Occipital lobe (tissue), 2 donors: ENCODE data around the gene CANT1. TPM values are rescaled to one million over a fixed set of nuclear protein-coding genes. Genes with fewer than 3 reads are reported as not detected.
A peak's percentile ranks its signal among the peaks of the same experiment; 100 is the strongest.
"Not testable (repeated sequence)": the region's sequence is repeated elsewhere in the genome, so short reads cannot be mapped to it uniquely, and the experiment has no call there.

Experiments used
- DNase-seq: peaks from one replicate; lab custom pipeline; 2025; lab: John Stamatoyannopoulos, UW
- total RNA-seq: library from RNA; depleted of rRNA; stranded (reverse); fragments of >200 nt; gene quantifications from one replicate; pipeline ENCODE4 v1.2.3, GENCODE V29; 2014

Gene CANT1
- total RNA-seq, 1 donor from 2014 or later: 13.1 TPM

GRCh38 chr17:79043191-79043930 lies 33.8 kb upstream of the CANT1 start:
- DNase-seq: no peak

DNA sequence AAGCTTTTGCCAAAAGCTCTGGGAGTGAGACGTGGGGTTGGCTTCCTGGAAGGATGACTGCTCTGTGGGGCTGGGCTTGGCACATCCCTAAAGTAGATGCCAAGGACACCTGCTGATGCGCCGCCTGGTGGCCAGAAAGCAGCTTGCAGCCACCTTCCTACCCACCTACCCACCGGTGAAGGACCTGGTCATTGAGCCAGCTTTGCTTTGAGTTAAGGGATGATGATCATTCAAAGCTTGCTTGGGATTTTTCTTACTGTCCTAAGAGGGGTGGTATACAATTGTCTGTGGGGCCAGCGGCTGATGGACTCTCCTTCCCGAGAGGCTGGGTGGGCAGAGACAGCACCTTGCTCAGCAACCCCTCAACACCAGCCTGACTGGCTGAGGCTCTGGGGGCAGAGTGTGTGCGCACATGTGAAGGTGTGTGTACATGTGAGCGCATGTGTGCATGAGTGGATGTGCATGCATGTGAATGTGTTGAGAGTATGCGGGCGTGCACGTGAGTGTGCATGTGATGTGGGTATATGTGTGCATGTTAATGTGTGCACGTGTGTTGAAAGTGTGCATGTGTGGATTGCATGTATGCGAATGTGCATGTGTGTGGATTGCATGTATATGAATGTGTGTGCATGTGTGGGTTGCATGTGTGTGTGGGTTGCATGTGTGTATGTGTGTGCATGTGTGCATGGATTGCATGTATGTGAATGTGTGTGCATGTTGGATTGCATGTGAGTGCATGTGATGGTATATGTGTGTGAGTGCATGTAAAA lies 33.0 kb upstream of the CANT1 start:
- no peak for DNase-seq

- DNase-seq: no peak
Observed at GRCh38 chr17:79041723-79042420, 32.3 kb upstream of the CANT1 start.

DNA sequence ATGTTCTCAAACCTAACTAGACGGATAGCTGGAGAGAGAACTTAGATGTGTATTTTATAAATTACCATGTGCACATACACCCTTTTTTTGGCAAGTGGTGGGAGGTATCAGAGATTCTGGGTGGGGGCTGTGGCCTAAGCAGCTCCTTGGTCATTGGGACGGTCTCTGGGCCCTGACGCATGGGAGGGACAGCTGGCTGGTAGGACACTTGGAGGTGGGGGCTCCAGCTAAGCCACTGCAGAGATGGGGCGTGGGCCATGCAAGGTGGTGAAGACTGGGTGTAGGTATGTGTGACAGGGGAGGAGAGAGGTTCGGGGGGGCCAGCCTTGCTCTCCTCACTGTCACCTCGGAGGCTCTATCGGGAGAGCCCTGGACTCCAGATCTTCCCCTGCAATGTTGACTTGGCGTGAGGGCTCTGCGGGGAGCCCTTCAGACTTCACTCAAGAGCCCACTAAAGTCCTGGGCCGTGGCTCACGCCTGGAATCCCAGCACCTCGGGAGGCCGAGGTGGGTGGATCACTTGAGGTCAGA lies 31.5 kb upstream of the CANT1 start:
- DNase-seq: no peak

DNA sequence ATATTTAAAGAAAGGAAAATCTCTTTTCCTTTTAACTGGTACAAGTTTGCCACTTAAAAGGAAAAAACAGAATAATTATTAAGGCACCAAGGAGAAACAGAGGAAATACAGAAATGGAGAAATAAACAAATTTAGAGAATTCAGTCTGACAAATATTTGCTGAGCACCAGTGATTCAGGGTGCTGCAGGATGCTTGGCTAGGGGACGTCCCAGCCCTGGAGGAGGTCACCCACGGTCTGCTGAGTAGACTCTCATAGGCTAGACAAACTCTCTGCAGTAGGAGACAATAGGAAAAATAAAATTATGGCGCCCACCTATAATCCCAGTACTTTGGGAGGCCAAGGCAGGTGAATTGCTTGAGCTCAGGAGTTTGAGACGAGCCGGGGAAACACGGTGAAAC lies 30.3 kb upstream of the CANT1 start:
- no peak for DNase-seq

DNA sequence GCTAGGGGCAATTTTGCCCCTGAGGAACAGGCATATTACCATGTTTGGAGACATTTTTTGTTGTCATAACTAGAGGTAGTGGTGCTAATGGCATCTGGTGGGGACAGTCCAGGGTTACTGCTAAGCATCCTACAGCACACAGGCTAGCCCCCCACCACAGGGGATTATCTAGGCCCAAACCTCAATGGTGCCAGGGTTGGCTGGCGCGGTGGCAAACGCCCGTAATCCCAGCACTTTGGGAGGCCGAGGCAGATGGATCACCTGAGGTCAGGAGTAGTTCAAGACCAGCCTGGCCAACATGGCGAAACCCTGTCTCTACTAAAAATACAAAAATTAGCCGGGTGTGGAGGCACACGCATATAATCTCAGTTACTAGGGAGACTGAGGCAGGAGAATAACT lies 29.6 kb upstream of the CANT1 start:
- no peak for DNase-seq

- no peak for DNase-seq
Observed at GRCh38 chr17:79038545-79039135, 29.1 kb upstream of the CANT1 start.

DNA sequence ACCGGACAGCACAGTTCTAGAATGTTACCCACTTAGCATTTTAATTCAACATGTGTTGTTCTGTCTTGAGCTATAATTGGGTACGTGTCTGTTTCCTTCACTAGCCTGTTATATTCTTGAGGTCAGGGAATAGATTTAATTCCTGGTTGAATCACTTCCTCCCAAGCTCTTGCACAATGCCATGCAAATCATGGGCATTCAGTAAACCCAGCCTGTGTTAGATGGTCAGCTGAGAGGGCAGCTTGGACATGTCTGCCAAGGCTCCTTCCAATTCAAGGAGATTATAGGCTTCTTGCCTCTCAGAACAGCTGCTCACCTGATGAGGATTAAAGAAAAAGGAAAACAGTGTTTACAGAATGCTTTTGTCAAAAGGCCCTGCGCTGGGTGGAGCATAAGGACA lies 27.0 kb upstream of the CANT1 start:
- DNase-seq: no peak

- no peak for DNase-seq
Observed at GRCh38 chr17:79036181-79036580, 26.6 kb upstream of the CANT1 start.

DNA sequence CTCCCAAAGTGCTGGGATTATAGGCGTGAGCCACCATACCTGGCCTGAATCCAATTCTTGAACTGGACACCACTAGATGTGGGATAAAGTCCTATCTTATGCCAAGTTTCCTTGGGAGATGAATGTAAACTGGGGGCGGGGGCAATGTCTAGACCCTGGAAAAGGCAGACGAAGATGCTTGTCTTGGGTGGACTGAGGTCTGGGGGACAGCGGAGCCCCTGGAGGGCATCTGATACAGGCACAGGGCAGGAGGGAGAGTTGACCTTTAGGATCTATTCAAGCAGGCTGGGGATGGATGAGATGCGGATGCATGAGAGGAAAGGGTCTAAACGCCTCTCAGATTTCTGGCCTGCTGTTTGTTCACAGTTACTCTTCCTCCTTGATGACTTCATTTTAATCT lies 26.1 kb upstream of the CANT1 start:
- DNase-seq: no peak

DNA sequence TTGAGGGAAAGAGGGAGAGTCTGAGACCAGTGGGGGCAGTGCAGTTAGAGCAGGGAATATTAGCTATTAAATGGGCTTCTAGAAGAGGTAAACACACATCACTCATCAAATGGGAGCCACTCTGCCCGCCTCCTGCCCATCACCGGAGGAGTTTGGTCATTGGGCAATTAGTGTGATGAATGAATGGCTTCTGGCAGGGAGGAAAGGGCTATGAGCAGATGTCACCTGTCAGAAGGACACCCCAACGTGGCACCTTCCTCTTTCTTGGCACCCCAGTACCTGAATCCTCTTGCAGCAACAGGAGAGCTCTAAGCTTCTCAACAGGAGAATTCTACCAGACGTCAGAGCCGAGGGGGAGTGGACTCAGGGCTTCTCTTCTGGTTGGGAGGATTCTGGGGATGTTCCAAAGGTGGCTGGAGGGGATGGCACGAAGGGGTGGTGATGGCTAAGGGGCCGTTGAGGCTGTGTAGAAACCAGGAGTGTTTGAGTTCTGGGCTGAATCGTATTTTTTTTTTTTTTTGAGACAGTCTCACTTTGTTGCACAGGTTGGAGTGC lies 25.4 kb upstream of the CANT1 start:
- no peak for DNase-seq

- DNase-seq: peak; percentile 41
Observed at GRCh38 chr17:79033741-79034501, 24.4 kb upstream of the CANT1 start.

GRCh38 chr17:79033046-79033616 lies 23.6 kb upstream of the CANT1 start:
- DNase-seq: no peak

GRCh38 chr17:79031996-79032875 lies 22.7 kb upstream of the CANT1 start:
- no peak for DNase-seq

GRCh38 chr17:79030636-79031035 lies 21.1 kb upstream of the CANT1 start:
- not testable (repeated sequence) for DNase-seq

DNA sequence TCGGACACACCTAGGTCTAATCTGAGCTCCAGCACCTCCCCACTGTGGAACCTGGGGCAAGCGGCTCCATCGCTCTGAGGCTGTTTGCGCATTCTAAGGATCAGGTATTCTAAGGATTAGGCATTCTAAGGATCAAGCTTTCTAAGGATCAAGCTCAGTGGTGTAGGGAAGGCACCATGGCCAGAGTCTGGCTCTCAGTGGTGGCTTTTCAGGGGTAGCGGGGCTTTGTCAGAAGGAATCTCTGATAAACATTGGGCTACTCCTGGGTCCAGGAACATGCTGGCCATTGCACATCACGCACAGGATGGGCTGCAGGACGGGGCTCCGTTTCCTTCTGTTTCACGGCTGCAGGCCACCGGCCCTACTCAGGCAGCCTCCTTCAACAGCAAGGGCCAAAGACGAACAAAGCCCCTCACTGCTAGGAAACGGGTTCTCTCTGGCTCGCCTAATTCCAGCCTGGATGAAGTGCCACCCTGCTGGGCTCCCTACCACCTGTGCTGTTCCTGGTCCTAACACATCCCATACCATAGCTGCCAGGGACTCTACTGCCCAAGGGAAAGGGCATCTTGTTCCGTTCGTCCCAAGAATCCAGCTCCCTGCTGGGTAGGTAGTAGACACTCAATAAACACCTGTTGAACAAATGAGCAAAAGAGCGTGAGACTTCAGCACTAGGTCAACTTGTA lies 19.9 kb upstream of the CANT1 start:
- no peak for DNase-seq

DNA sequence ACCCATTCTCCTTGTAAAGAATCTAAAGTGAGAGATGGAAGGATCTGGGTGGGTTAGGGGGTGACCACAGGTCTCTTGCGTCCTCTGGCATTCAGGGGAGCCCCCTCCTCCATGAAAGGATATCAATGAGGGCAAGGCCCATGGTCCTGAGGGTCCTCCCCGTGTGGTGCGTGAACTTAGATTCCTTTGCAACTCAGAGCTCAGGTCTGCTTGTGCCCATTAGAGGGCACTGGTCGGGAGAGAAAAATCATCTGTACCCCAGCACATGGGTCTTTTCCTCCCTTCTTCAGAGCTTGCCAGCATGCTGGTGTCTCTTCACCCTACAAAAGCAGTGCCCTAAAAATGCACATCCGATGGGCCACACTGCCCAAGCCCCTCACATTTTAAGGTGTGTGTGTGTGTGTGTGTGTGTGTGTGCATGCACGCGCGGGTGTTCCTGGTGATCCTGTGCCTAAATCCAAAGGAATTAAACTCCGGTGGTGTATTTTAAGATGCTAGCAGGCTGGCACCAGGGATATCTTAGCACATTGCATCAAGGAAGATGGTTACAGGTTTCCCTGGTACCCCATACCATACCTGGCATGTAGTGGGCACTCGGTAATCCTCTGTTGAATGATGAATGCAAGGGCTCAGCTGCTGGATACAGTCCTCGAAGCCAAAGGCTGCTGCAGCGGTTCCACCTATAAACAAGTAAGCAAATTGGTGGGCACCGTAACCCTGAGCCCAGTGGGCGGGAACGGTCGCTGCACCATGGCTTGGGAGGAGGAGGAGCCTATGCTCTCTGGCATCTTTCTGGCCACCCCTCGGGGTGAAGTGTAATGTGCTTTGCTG lies 19.1 kb upstream of the CANT1 start:
- no peak for DNase-seq
